NT2/D1 (cell line): ENCODE data around the gene GEN1.

ENCODE experiments used
- SUZ12 ChIP-seq: IDR thresholded peaks from 2 replicates; pipeline ENCODE4 v1.6.1; 2011; ENCODE audit not compliant: insufficient read length, insufficient read depth; ENCODE audit errors: extremely low read depth
- YY1 ChIP-seq: IDR thresholded peaks from 2 replicates; pipeline ENCODE4 v1.6.1; 2011; ENCODE audit not compliant: insufficient read length, insufficient read depth
- ZNF274 ChIP-seq: IDR thresholded peaks from 2 replicates; pipeline ENCODE4 v1.6.1; 2011; ENCODE audit warnings: mild to moderate bottlenecking, low read depth, low read length

DNA sequence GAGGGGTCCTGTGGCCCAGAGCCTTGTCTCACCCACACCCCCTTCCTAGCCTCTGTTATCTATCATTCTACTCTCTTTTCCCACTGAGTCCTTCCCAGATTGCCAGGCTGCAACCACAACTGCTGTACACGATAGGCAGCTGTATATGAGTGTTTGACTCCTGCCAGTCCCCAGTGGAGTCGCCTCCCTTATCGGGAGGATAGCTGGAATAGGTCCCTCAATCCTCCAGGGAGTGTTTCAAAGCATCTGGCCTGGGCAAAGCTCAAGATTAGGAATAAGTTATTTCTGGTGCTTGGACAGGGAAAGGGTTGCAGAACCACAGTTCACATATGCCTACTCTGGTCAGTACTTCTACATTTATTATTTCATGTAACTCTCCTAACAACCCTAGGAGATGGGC, 67.1 kb downstream of the GEN1 start:
- no peak for TF ChIP-seq YY1
- no peak for TF ChIP-seq ZNF274
- TF ChIP-seq SUZ12, result no peak
